OCI-LY3 (cell line): ENCODE measurements around the gene UROC1.

Experiments used
- EZH2phosphoT487 ChIP-seq: fragments of 200-600 bp; shearing (Covaris generic); IDR thresholded peaks from 2 replicates; pipeline ENCODE4 v1.6.1; 2018; ENCODE audit warnings: antibody characterized with exemption, mixed run types, low read depth
- TF ChIP-seq, protein P1 (sequence below): fragments of 200-600, 300-600 bp; sonication (generic); IDR thresholded peaks from 2 replicates; pipeline ENCODE4 v1.5.1; 2014; ENCODE audit warnings: antibody characterized with exemption, low read length, low read depth

DNA sequence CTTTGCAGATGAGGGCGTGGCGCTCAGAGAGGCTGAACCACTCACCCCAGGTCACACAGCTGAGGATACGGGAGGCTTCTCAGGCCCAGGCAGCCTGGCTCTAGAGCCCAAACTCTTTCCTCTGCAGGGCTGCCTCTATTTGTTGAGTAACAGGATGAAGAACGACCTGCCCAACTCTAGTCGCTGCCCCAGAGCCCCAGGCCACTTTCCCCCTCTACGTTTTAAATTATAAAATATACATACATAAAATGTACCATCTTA, 22.7 kb downstream of the UROC1 start:
- TF ChIP-seq, protein P1, sequence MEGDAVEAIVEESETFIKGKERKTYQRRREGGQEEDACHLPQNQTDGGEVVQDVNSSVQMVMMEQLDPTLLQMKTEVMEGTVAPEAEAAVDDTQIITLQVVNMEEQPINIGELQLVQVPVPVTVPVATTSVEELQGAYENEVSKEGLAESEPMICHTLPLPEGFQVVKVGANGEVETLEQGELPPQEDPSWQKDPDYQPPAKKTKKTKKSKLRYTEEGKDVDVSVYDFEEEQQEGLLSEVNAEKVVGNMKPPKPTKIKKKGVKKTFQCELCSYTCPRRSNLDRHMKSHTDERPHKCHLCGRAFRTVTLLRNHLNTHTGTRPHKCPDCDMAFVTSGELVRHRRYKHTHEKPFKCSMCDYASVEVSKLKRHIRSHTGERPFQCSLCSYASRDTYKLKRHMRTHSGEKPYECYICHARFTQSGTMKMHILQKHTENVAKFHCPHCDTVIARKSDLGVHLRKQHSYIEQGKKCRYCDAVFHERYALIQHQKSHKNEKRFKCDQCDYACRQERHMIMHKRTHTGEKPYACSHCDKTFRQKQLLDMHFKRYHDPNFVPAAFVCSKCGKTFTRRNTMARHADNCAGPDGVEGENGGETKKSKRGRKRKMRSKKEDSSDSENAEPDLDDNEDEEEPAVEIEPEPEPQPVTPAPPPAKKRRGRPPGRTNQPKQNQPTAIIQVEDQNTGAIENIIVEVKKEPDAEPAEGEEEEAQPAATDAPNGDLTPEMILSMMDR = no peak
- TF ChIP-seq EZH2phosphoT487 = no peak
